DMS 273 treated with DMSO at 0.1 percent for 48 hours (cell line): ENCODE results near the gene HLA-B.

Experiments
- DNase-seq: peaks from one replicate; lab custom pipeline; 2025; lab: John Stamatoyannopoulos, UW

HLA-B gene

GRCh38 chr6:31352683-31353383 is 4.1 kb downstream of the HLA-B start:
- no peak for DNase-seq

GRCh38 chr6:31352310-31352682 is 4.7 kb downstream of the HLA-B start:
- no peak for DNase-seq

DNA sequence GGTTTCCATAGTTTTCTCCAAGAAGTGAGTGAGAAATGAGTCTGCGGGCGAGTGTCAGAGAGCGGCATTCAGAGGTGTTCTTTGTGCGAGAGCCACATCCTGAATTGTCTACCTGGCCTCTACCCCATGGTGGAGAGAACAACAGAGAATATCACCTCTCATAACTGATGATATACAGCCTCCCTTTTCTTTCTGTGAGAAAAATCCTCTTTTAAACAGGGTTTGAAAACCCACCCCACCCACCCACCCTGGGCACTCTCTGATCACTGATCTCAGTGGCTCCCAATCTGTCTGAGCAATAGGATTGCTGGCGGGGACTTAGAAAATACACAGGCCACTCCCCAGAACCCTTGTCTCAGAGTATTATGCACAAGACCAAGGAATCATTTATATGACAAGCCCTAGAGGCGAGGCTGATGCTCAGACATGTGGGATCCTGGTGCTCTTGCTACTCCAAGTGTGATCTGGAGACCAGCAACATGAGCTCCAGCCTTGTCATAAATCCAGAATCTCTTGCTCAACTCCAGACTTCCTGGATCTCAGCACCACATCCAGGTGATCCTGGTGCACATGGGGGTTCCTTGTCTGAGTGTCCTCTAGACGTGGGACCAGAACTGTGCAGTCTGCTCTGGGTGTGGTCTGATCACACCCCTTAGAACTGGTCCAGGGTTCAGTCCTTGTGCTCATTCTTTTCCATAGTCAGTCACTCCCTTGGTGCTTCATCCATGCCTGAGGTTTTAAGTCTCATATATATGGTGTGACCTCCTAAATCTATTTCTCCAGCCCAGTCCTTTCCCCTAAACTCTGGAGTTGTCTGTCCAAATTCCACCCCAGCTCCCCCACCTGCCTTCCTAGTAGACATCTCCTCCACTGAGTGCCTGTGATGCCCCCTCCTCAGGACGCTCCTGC is 5.3 kb downstream of the HLA-B start:
- no peak for DNase-seq

DNA sequence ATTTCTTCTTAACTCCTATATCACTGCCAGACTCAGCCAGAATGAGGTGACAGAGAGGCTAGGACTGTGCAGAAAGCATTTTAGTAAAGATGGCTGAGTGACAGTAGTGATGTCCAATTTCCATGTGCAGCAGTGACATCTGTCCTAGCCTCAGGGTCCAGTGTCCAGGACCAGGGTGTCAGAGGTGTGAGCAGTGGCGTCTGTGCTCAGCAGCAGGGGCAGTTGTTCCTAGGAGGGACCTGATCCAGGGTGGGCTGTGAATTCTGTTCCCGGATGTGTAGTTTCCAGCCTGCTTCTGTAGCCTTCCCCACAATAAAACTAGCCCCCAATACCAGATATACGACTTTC is 6.0 kb downstream of the HLA-B start:
- no peak for DNase-seq

DNA sequence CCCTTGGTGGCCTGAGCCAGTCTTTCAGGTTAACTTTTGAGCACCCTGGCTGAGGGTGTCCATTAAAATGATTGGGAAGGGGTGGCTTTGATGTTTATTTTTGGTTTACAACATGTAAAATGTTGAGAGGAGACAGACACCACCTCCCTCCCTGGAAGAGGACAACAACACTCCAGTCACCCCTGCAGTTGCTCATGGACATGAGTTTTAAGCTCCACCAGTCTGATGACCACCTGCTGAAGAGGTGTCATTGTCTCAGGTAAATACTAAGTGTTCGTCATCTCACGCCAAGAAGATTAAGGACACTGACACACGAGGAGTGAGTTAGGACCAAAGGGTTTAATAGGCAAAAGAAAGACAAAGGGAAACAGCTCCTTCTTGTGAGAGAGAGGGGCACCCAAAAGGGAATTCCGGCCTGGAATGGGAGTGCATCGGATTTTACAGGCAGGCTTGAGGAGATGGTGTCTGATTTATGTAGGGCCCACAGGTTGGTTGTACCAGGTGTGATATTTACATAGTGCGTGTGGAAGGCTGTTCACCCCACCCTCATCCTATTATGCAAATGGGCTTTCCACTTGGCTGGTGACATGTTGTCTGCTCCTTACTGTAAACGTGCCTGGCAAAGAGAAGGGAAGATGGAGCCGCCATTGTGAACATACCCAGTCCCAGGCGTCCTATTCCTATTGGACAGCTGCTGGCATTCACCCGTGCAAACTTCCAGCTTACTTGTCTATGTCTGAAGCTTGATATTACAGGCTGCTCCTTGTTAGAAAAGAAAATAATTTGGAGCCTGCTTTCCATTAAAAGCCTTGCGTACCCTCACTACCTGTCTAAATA is 6.6 kb downstream of the HLA-B start:
- DNase-seq: no peak

DNA sequence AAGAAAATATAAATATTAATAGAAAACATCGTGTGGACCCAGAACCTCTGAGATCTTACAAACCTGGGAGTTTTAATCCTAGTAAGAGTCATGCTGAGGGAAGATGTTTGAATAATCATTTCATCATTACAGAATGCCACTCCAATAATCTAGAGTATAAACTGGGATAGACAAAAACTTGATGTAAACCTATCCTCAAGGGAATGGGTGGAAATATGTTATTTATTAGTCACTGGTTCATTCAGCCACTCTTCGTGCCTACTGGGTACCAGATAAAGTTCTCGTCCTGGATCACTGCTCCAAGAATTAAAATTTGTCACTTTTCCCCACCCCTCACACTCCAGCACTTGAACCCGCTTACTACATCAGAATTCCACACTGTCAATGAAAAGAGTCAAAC is 7.7 kb downstream of the HLA-B start:
- no peak for DNase-seq

DNA sequence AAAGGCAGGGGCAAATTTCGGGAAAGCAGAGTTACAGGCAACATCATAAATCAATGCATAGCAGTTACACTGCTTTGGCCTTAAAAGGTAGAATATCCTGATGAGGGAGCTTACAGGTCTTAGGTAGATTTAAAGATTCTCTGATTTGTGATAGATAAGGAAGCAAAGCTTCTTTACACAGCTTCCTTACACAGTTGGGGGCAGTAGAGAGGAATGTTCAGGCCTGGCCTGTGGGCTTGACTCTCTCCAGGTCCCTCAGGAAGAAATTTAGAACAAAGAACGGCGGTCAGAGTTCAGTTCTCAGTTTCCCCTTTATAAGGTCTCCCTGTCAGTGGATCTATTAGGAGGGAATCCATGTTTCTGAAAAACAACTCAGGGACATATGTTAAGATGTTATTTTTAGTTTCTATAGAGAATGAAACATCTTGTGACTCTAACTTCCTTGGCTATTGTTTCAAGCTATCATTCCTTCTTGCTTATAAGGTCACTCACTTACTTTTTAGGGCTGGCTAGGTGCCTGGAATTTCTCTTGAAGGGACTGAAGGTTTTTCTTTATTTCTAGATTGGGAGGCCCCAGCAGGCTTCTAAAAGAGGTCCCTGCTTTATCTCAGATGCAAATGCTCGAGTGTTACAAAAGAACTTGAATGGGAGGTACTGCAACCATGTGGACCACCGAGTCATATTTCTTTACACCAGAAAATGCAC is 11.8 kb downstream of the HLA-B start:
- no peak for DNase-seq

- no peak for DNase-seq
Measured at GRCh38 chr6:31340228-31340627, 16.8 kb downstream of the HLA-B start.

- DNase-seq: no peak
Measured at GRCh38 chr6:31339210-31339609, 17.8 kb downstream of the HLA-B start.

GRCh38 chr6:31336896-31337496 is 20.0 kb downstream of the HLA-B start:
- DNase-seq: no peak

DNA sequence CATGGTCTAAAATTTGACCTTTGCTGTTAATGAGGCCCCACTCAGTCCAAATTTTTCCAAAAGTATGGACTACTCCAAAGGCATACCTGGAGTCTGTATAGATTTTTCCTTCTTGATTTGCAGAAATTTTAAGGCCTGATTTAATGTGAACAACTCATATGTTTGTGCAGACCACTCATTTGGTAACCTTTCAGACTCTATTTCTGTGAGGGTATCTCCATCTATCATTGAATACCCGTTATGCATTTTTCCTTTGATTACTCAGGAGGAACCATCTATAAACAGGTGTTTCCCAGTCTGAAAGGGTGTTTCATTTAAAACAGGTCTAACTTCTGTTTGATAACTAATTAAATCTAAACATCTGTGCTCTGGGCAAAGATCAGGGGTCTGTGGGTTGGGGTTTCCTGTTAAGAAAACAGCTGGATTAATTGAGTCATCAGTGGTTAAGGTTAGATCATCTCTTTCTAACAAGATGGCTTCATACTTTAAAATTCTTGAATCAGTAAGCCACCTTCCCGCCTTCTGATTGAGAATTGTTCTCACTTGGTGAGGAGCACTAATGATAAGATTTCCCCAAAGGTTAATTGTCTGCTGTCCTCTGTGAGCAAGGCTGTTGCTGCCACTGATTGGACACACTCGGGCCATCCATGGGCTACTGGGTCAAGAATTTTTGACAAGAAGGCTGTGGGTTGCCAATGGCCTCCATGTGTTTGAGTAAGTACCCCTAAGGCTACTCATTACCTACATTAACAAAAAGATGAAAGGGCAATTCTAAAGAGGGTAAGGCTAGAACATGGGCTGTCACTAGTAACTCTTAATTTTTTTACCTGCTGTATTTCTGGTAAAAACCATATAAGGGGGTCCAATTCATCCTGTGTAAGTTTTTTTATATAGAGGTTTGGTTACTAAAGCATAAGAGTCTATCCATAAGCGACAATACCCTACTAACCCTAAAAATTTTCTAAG is 24.1 kb downstream of the HLA-B start:
- DNase-seq: no peak

GRCh38 chr6:31328355-31328960 is 28.5 kb downstream of the HLA-B start:
- no peak for DNase-seq

DNA sequence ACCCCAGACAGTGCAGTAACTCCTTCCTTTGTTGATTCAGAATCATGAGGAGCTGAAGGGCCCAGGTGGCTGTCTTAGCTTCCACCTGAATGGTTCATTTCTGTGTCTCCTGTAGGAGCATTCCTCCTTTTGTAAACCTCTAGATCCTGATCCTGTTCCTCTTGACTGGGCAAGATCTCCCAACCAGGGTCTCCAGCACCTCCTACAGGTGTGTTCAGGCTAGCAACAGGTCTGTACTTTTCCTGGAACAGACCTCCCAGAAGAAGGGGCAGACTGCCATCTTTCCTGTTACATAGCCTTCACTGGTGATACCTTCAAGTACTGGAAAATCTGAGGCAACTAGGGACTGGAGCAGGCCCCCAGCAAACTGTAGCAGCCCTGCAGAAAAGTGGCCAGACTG is 35.2 kb downstream of the HLA-B start:
- no peak for DNase-seq

GRCh38 chr6:31321005-31321707 is 35.8 kb downstream of the HLA-B start:
- DNase-seq: no peak

- no peak for DNase-seq
Measured at GRCh38 chr6:31317036-31317435, 39.9 kb downstream of the HLA-B start.

GRCh38 chr6:31309641-31310040 is 47.3 kb downstream of the HLA-B start:
- DNase-seq: no peak

GRCh38 chr6:31308845-31309175 is 48.2 kb downstream of the HLA-B start:
- DNase-seq: no peak

DNA sequence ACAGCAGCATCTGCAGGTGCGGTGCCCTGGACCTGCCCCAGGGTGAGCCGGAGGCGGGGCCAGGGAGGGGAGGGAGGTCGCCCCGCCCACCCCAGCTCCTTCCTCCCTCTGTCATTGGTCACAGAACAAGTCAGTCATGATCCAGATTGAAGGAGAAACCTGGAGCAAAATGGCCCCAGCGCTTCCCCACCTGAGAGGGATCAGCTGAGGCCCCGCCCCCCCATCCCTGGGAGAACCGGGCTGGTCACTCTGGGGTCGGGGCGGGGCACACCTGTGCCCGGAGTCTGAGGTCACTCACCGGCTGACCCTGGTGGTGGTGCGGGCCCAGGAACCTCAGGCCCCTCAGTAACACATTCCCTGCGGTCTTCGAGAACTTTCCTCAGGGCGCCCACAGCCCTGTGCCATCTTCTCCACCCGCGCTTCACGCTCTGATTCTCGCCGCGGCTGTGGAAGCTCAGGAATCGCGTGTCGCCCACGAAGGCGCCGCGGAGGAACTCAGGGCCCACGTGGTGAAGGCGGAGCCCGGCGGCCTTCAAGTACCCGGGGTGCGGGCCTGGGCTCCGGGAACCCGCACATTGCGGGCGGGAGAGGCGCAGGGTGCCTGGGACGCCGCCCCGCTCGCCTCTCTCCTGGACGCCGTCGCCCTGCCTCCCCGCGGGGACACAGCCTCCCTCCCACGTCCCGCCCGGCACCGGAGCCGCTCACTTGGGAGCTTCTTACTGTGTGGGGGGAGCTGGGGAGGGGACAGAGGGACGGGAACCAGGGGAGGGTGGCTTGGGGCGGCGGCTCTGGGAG is 48.7 kb downstream of the HLA-B start:
- DNase-seq: no peak

- DNase-seq: no peak
Measured at GRCh38 chr6:31307669-31308049, 49.3 kb downstream of the HLA-B start.
